Nasal cavity respiratory epithelium epithelial cell of viscerocranial mucosa (primary cell): ENCODE results near the gene CLASP2. TPM values are rescaled to one million over a fixed set of nuclear protein-coding genes. Genes with fewer than 3 reads are reported as not detected.

Source experiments
- total RNA-seq: library from RNA; depleted of rRNA; stranded (reverse); fragments of >200 nt; gene quantifications from 2 replicates; pipeline ENCODE4 v1.2.3, GENCODE V29; 2014

CLASP2 gene
- 69.4 and 69.5 TPM in 2 replicates for total RNA-seq

GRCh38 chr3:33717866-33718594, at the start of gene CLASP2:
TSS of gene CLASP2 (minus strand) at chr3:33718254. CDS start at chr3:33718002, 252 bp downstream.

Other genes starting within 250 kb of the CLASP2 start
- 107 and 140 TPM in 2 replicates for gene PDCD6IP, start 80.4 kb upstream of the CLASP2 start, total RNA-seq